GM12891 (cell line): ENCODE results near the gene OLIG2.

Source experiments
- DNase-seq: peaks from one replicate; pipeline ENCODE4 v3.0.0; 2011; ENCODE audit warnings: low spot score; ENCODE audit not compliant: insufficient read length
- FAIRE-seq: peaks from 2 replicates; lab custom pipeline; 2011; peaks lifted over from hg19 to GRCh38; lab: Jason Lieb, UNC
- PAX5 ChIP-seq: IDR thresholded peaks from 2 replicates; pipeline ENCODE4 v1.6.1; 2011; ENCODE audit warnings: low read length, moderate library complexity, mild to moderate bottlenecking; ENCODE audit not compliant: insufficient read depth, severe bottlenecking
- POLR2A ChIP-seq: IDR thresholded peaks from 2 replicates; pipeline ENCODE4 v1.6.1; 2011; ENCODE audit warnings: low read depth, low read length, control low read depth
- POLR2AphosphoS5 ChIP-seq: IDR thresholded peaks from 2 replicates; pipeline ENCODE4 v1.6.1; 2011; ENCODE audit warnings: low read depth, low read length, control low read depth
- POU2F2 ChIP-seq: IDR thresholded peaks from 2 replicates; pipeline ENCODE4 v1.6.1; 2011; ENCODE audit warnings: low read depth, mild to moderate bottlenecking, control low read depth, low read length, moderate library complexity
- SPI1 ChIP-seq: IDR thresholded peaks from 2 replicates; pipeline ENCODE4 v1.6.1; 2011; ENCODE audit warnings: low read depth, low read length, control low read depth
- TAF1 ChIP-seq: IDR thresholded peaks from 2 replicates; pipeline ENCODE4 v1.6.1; 2011; ENCODE audit warnings: low read depth, low read length, control low read depth

OLIG2 gene

DNA sequence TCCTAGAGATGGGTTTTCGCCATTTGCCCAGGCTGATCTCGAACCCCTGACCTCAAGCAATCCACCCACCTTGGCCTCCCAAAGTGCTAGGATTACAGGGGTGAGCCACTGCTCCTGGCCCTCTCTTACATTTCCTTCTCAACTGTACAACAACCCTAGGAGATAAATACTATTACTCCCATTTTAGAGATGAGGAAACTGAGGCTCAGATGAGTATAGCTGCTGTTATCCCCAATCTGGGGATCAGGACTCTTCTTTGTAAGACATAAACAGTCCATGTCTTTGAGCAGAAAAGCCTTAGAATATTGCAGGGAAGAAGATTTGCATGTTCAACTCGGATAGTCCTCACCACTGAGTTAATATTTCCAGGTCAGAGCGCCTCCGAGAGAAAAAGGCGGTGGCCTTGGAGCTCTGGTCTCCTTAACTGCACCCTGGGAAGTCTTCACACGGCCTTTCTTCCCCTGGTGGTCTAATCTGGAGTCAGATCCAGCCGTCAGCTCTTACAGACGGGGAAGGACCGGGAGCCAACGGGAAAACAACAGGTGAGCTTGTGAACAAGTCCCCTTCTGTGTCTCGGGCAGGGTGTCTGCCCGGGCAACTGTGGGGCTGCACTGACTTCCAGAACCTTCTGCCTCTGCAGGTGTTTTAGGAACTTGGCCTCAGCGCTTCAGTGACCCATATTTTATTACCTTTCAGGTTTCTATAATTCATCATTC lies 38.3 kb downstream of the OLIG2 start:
- FAIRE-seq (no peak), DNase-seq (no peak)
- TF ChIP-seq POLR2AphosphoS5 (no peak), POLR2A (no peak), PAX5 (no peak), SPI1 (no peak), TAF1 (no peak)

DNA sequence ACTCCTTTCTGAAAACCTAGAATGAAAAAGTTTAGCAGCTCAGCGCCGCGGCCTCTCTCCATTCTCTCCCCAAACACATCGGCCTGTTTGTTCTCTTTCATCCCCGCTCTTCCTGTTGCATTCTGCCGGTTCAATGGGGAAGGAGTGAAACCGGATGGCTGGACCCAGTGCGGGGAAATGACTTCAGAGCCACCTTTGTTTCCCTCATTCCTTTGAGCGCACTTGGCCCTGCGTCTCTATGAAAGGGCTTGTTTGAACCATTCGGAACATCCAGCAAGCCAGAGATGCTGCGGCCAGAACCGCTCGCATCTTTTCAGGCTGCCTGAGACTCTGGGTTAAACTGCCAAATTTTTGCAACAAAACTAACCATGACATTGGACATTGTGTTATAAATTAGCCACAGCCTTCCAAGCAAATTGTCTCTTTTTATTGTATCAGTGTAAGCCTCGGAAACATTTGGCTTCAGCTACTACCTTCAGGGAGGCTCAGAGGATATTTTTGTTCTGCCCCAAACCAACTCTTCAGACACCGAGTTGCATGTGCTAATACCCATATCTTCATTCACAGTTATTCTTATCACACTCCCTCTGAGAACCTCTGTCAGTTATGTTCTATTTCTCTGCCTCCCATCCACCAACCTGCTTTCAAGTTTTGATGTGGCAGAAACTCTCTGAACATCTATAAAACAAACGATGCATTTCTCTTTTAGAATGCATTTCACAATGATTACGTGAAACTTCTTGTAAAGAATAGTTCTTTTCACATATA lies 39.1 kb downstream of the OLIG2 start:
- TF ChIP-seq POLR2A = no peak
- TF ChIP-seq TAF1 = no peak
- no peak for TF ChIP-seq POLR2AphosphoS5
- TF ChIP-seq SPI1 = no peak
- no peak for TF ChIP-seq POU2F2
- no peak for TF ChIP-seq PAX5
- FAIRE-seq (no peak), DNase-seq (no peak)

DNA sequence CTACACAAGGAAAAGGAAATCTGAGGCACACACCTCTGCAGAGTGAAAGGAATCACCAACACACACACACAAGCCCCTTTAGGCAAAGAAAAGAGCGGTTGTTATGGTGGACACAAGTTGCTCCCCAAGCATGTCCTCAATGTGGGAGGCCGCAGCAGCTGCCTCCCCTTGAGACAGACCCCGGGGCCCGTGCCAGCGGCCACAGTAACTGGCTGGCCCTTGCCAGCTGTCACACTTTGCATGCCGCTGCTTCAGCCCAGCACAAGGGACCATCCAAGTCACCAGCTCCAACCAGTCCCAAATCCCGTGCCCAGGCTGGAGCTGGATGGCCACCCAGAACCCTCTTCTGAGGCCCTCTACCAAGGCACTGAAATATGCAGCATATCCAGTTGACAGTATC lies 41.3 kb downstream of the OLIG2 start:
- TF ChIP-seq POLR2AphosphoS5 (no peak), PAX5 (no peak), TAF1 (no peak), SPI1 (no peak), POU2F2 (no peak), POLR2A (no peak)
- DNase-seq (no peak), FAIRE-seq (no peak)

DNA sequence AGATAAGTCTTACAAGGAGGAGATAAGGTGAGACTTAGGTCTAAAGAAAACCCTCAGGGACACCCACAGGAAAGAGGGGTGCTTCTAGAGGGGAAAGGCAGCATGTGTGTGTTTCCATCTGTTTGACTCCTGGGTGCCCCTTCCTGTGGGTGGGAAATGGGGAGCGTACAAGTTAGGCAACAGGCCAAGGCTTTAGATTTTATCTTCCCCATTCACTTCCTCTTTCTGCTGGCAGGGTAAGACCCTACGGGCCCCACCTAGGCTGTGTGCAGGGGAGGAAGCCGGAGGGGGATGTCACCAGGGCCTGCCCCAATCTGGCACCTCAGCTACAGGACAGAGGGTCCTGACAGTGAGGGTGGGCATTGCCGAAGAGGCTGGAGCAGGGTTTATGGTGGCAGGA lies 41.7 kb downstream of the OLIG2 start:
- DNase-seq = no peak
- FAIRE-seq = no peak
- TF ChIP-seq SPI1 = peak; percentile 85
- no peak for TF ChIP-seq POLR2A
- no peak for TF ChIP-seq TAF1
- TF ChIP-seq PAX5 = no peak
- no peak for TF ChIP-seq POLR2AphosphoS5
- TF ChIP-seq POU2F2 = no peak

DNA sequence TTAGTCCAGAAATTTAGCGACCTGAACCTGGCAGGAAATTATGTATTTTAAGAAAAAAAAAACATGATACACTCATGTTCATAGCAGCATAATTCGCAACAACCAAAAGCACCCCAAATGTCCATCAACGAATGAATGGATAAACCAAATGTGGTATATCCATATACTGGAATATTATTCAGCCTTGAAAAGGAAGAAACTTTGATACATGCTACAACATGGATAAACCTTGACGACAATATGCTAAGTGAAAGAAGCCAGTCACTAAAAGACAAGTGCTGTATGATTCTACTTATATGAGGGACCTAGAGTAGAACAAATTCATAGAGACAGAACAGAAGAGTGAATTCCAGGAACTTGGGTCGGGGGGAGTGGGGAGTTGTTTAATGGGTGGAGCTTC lies 43.5 kb downstream of the OLIG2 start:
- DNase-seq = no peak
- FAIRE-seq = no peak
- no peak for TF ChIP-seq POU2F2

DNA sequence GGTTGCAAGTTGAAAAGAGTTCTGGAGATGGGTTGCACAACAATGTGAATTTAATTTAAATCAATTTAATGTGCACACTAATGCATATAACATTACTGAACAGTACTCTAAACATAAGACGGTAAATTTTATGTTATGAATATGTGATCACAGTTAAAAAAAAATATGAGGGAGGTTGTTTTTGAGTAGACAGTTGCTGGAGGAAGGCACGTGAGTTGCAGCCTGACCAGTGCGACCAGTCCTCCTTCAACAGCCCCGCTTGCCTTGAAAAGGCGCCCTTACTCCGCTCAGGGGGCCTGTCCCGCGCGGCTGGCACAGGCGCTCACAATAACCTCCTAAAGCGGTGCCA lies 43.9 kb downstream of the OLIG2 start:
- TF ChIP-seq POU2F2 = no peak
- no peak for TF ChIP-seq SPI1
- TF ChIP-seq TAF1 = no peak
- TF ChIP-seq PAX5 = no peak
- no peak for TF ChIP-seq POLR2AphosphoS5
- TF ChIP-seq POLR2A = no peak
- no peak for DNase-seq
- FAIRE-seq = no peak

DNA sequence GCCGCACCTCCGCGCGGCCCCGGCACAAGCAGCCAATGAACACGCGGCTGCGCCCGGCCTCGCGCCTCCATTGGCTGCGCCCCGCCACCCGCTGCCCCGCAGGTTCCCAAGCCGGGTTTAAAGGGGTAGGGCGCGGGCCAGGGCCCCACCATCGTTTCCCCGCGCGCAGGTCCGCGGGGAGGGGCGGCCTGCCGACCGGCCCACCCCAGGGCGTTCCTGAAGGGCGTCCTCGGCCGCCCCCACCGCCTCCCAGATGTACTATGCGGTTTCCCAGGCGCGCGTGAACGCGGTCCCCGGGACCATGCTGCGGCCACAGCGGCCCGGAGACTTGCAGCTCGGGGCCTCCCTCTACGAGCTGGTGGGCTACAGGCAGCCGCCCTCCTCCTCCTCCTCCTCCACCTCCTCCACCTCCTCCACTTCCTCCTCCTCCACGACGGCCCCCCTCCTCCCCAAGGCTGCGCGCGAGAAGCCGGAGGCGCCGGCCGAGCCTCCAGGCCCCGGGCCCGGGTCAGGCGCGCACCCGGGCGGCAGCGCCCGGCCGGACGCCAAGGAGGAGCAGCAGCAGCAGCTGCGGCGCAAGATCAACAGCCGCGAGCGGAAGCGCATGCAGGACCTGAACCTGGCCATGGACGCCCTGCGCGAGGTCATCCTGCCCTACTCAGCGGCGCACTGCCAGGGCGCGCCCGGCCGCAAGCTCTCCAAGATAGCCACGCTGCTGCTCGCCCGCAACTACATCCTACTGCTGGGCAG lies 44.4 kb downstream of the OLIG2 start, which contains the start of gene OLIG1:
Gene OLIG1 (plus strand): TSS at position 148 of the 750 bp plus-strand sequence. CDS start 106 bp downstream, at position 254.
- TF ChIP-seq POLR2A (no peak), POLR2AphosphoS5 (no peak), SPI1 (no peak), PAX5 (no peak), POU2F2 (no peak), TAF1 (no peak)
- FAIRE-seq (no peak), DNase-seq (peak; percentile 44)

DNA sequence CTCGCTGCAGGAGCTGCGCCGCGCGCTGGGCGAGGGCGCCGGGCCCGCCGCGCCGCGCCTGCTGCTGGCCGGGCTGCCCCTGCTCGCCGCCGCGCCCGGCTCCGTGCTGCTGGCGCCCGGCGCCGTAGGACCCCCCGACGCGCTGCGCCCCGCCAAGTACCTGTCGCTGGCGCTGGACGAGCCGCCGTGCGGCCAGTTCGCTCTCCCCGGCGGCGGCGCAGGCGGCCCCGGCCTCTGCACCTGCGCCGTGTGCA lies 44.9 kb downstream of the OLIG2 start:
- FAIRE-seq (no peak), DNase-seq (no peak)
- TF ChIP-seq PAX5 (no peak), POU2F2 (no peak), SPI1 (no peak), TAF1 (no peak), POLR2AphosphoS5 (no peak), POLR2A (no peak)

DNA sequence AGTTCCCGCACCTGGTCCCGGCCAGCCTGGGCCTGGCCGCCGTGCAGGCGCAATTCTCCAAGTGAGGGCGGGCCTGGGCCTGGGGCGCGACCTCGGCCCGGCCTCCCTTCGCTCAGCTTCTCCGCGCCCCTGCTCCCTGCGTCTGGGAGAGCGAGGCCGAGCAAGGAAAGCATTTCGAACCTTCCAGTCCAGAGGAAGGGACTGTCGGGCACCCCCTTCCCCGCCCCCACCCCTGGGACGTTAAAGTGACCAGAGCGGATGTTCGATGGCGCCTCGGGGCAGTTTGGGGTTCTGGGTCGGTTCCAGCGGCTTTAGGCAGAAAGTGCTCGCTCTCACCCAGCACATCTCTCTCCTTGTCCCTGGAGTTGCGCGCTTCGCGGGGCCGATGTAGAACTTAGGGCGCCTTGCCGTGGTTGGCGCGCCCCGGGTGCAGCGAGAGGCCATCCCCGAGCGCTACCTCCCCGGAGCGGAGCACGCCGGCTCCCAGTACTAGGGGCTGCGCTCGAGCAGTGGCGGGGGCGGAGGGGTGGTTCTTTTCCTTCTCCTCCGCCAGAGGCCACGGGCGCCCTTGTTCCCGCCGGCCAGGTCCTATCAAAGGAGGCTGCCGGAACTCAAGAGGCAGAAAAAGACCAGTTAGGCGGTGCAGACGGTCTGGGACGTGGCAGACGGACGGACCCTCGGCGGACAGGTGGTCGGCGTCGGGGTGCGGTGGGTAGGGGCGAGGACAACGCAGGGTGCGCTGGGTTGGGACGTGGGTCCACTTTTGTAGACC lies 45.4 kb downstream of the OLIG2 start:
- TF ChIP-seq POLR2A (no peak), POU2F2 (no peak), TAF1 (no peak), PAX5 (no peak), POLR2AphosphoS5 (no peak), SPI1 (no peak)
- FAIRE-seq = no peak
- DNase-seq = peak; percentile 28
